H1 (cell line): ENCODE results near the gene MPPE1. TPM values are rescaled to one million over a fixed set of nuclear protein-coding genes. Genes with fewer than 3 reads are reported as not detected.

Experiments
- CHD1 ChIP-seq: IDR thresholded peaks from 2 replicates; pipeline ENCODE4 v1.6.1; 2012; ENCODE audit warnings: low read depth, low read length, improper control_type of control experiment
- JUN ChIP-seq: IDR thresholded peaks from 2 replicates; pipeline ENCODE4 v1.6.1; 2011; ENCODE audit warnings: low read depth, mild to moderate bottlenecking, improper control_type of control experiment, low read length
- RFX5 ChIP-seq: IDR thresholded peaks from 2 replicates; pipeline ENCODE4 v1.6.1; 2011; ENCODE audit warnings: low read depth, low read length, improper control_type of control experiment, borderline replicate concordance
- SP4 ChIP-seq: IDR thresholded peaks from 2 replicates; pipeline ENCODE4 v1.6.1; 2012; ENCODE audit warnings: low read length, inconsistent platforms
- TAF1 ChIP-seq: IDR thresholded peaks from 2 replicates; pipeline ENCODE4 v1.6.1; 2011; ENCODE audit warnings: mild to moderate bottlenecking, low read depth, low read length
- polyA plus RNA-seq, 7 experiments: library from polyadenylated mRNA; depleted of rRNA in 3 of 7; stranded (reverse) in 5 of 7; unstranded in 2 of 7; fragments of >200 nt in 5 of 7; fragments of 200-250 nt in 2 of 7; gene quantifications; 1 replicate in 5 of 7; 2 replicates in 1 of 7; 4 replicates in 1 of 7; pipeline versions ENCODE4 v1.2.1 to v1.2.3, GENCODE V29; 2011 to 2013; ENCODE audit warnings: missing spikeins in 2 of 7, mixed read lengths in 2 of 7
- total RNA-seq: library from RNA; stranded (reverse); fragmentation: NEBNext Ultra II Directional; extraction: Animal tissue kit (Norgen Biotek cat#: 25700); gene quantifications from 2 replicates; pipeline ENCODE4 v1.2.1, GENCODE V29; 2021
- TF ChIP-seq, protein P1 (sequence below): fragments of 300-600 bp; sonication (generic); IDR thresholded peaks from 2 replicates; pipeline ENCODE4 v1.7.1; 2012; ENCODE audit warnings: low read length, moderate library complexity, mild to moderate bottlenecking, inconsistent platforms; ENCODE audit not compliant: insufficient replicate concordance
- TF ChIP-seq, protein P2 (sequence below): IDR thresholded peaks from 2 replicates; pipeline ENCODE4 v1.6.1; 2011; ENCODE audit warnings: low read length, improper control_type of control experiment

MPPE1 gene
- total and polyA plus RNA-seq, 2 of the 8 experiments (the other 6 are each of a cell fraction or from before 2014, with no cell fraction given): 13.7 to 20.9 TPM

DNA sequence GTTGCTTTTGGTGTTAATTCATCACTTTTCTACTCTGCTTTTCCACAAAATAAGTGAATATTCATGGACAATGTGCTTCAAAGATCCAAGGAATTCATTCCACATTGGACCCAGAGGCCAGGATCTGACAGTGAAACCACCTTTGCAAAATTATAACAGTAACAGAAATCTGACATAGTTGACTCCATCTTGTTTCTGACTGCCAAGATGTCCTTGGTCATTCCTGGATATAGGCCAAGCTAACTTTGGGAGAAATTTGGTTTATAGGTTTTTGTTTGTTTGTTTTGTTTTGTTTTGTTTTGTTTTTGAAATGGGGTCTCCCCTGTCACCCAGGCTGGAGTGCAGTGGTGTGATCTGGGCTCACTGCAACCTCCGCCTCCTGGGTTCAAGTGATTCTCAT is 10.3 kb downstream of the MPPE1 start (continued):
- TF ChIP-seq, protein P1, sequence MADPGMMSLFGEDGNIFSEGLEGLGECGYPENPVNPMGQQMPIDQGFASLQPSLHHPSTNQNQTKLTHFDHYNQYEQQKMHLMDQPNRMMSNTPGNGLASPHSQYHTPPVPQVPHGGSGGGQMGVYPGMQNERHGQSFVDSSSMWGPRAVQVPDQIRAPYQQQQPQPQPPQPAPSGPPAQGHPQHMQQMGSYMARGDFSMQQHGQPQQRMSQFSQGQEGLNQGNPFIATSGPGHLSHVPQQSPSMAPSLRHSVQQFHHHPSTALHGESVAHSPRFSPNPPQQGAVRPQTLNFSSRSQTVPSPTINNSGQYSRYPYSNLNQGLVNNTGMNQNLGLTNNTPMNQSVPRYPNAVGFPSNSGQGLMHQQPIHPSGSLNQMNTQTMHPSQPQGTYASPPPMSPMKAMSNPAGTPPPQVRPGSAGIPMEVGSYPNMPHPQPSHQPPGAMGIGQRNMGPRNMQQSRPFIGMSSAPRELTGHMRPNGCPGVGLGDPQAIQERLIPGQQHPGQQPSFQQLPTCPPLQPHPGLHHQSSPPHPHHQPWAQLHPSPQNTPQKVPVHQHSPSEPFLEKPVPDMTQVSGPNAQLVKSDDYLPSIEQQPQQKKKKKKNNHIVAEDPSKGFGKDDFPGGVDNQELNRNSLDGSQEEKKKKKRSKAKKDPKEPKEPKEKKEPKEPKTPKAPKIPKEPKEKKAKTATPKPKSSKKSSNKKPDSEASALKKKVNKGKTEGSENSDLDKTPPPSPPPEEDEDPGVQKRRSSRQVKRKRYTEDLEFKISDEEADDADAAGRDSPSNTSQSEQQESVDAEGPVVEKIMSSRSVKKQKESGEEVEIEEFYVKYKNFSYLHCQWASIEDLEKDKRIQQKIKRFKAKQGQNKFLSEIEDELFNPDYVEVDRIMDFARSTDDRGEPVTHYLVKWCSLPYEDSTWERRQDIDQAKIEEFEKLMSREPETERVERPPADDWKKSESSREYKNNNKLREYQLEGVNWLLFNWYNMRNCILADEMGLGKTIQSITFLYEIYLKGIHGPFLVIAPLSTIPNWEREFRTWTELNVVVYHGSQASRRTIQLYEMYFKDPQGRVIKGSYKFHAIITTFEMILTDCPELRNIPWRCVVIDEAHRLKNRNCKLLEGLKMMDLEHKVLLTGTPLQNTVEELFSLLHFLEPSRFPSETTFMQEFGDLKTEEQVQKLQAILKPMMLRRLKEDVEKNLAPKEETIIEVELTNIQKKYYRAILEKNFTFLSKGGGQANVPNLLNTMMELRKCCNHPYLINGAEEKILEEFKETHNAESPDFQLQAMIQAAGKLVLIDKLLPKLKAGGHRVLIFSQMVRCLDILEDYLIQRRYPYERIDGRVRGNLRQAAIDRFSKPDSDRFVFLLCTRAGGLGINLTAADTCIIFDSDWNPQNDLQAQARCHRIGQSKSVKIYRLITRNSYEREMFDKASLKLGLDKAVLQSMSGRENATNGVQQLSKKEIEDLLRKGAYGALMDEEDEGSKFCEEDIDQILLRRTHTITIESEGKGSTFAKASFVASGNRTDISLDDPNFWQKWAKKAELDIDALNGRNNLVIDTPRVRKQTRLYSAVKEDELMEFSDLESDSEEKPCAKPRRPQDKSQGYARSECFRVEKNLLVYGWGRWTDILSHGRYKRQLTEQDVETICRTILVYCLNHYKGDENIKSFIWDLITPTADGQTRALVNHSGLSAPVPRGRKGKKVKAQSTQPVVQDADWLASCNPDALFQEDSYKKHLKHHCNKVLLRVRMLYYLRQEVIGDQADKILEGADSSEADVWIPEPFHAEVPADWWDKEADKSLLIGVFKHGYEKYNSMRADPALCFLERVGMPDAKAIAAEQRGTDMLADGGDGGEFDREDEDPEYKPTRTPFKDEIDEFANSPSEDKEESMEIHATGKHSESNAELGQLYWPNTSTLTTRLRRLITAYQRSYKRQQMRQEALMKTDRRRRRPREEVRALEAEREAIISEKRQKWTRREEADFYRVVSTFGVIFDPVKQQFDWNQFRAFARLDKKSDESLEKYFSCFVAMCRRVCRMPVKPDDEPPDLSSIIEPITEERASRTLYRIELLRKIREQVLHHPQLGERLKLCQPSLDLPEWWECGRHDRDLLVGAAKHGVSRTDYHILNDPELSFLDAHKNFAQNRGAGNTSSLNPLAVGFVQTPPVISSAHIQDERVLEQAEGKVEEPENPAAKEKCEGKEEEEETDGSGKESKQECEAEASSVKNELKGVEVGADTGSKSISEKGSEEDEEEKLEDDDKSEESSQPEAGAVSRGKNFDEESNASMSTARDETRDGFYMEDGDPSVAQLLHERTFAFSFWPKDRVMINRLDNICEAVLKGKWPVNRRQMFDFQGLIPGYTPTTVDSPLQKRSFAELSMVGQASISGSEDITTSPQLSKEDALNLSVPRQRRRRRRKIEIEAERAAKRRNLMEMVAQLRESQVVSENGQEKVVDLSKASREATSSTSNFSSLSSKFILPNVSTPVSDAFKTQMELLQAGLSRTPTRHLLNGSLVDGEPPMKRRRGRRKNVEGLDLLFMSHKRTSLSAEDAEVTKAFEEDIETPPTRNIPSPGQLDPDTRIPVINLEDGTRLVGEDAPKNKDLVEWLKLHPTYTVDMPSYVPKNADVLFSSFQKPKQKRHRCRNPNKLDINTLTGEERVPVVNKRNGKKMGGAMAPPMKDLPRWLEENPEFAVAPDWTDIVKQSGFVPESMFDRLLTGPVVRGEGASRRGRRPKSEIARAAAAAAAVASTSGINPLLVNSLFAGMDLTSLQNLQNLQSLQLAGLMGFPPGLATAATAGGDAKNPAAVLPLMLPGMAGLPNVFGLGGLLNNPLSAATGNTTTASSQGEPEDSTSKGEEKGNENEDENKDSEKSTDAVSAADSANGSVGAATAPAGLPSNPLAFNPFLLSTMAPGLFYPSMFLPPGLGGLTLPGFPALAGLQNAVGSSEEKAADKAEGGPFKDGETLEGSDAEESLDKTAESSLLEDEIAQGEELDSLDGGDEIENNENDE: no peak
- TF ChIP-seq RFX5 (no peak), CHD1 (no peak), TAF1 (no peak), JUN (no peak), SP4 (no peak)
- TF ChIP-seq, protein P2, sequence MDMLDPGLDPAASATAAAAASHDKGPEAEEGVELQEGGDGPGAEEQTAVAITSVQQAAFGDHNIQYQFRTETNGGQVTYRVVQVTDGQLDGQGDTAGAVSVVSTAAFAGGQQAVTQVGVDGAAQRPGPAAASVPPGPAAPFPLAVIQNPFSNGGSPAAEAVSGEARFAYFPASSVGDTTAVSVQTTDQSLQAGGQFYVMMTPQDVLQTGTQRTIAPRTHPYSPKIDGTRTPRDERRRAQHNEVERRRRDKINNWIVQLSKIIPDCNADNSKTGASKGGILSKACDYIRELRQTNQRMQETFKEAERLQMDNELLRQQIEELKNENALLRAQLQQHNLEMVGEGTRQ: no peak
